A549 (cell line): ENCODE results near the gene ARHGAP27. TPM values are rescaled to one million over a fixed set of nuclear protein-coding genes. Genes with fewer than 3 reads are reported as not detected.
A peak's percentile ranks its signal among the peaks of the same experiment; 100 is the strongest.

Experiments
- ATAC-seq, 2 experiments: fragments of 200-7000 bp in 1 of 2; fragments of >200 bp in 1 of 2; cut with Nextera tagmentation in 1 of 2; cut with Tn5 transposase in 1 of 2; 3 replicates each; pipeline versions ENCODE4 v1.8.0 to v1.9.1; 2018 to 2020; ENCODE audit warnings: mild to moderate bottlenecking in 1 of 2, moderate library complexity in 1 of 2
- CTCF ChIA-PET: fragments of 300-600 bp; sonication (Branson Sonifier 250); formaldehyde crosslinking; extraction: SDS; loops from one replicate; lab custom pipeline; 2021; ENCODE audit warnings: antibody characterized with exemption, inconsistent platforms; lab: Yijun Ruan, JAX
- POLR2A ChIA-PET: fragments of 350-600 bp; formaldehyde crosslinking; extraction: SDS; loops from one replicate; lab custom pipeline; 2021; ENCODE audit warnings: antibody characterized with exemption, inconsistent platforms; lab: Yijun Ruan, JAX
- DNase-seq, 2 experiments: peaks; one replicate each; pipeline versions ENCODE4 v3.0.0 to v3.0.0-alpha.2; 2011 to 2016; ENCODE audit warnings: low read depth in 1 of 2, low spot score in 1 of 2
- FAIRE-seq: peaks from 2 replicates; lab custom pipeline; 2011; peaks lifted over from hg19 to GRCh38; lab: Jason Lieb, UNC
- H3K27ac ChIP-seq, 2 experiments: fragments of >200 bp; sonication (Bioruptor Twin); formaldehyde crosslinking; 3 replicates each; pipeline ENCODE4 v1.5.1; 2016 to 2017
- H3K4me1 ChIP-seq: fragments of >200 bp; sonication (Bioruptor Twin); formaldehyde crosslinking; 3 replicates; pipeline ENCODE4 v1.6.1; 2016
- H3K4me2 ChIP-seq: fragments of >200 bp; sonication (Bioruptor Twin); formaldehyde crosslinking; 3 replicates; pipeline ENCODE4 v1.6.1; 2016
- H3K4me3 ChIP-seq: fragments of >200 bp; sonication (Bioruptor Twin); formaldehyde crosslinking; 3 replicates; pipeline ENCODE4 v1.5.1; 2016
- H3K9me3 ChIP-seq: fragments of >200 bp; sonication (Bioruptor Twin); formaldehyde crosslinking; 3 replicates; pipeline ENCODE4 v1.6.1; 2016
- CBX8 ChIP-seq: fragments of 200-600 bp; sonication (generic); IDR thresholded peaks from 2 replicates; pipeline ENCODE4 v1.6.1; 2016
- CHD4 ChIP-seq: fragments of 200-600 bp; sonication (generic); IDR thresholded peaks from 2 replicates; pipeline ENCODE4 v1.6.1; 2016; ENCODE audit warnings: antibody characterized with exemption, mild to moderate bottlenecking, borderline replicate concordance
- EHMT2 ChIP-seq: fragments of 200-600 bp; sonication (generic); IDR thresholded peaks from 2 replicates; pipeline ENCODE4 v1.6.1; 2016; ENCODE audit warnings: antibody characterized with exemption, low read depth, mild to moderate bottlenecking, moderate library complexity
- FOXS1 ChIP-seq: fragments of 250-450 bp; sonication (Bioruptor Pico); IDR thresholded peaks from 2 replicates; pipeline ENCODE4 v1.5.0; 2020; ENCODE audit warnings: mild to moderate bottlenecking, moderate library complexity
- KDM1A ChIP-seq: fragments of 200-600 bp; sonication (generic); IDR thresholded peaks from 2 replicates; pipeline ENCODE4 v1.6.1; 2016; ENCODE audit warnings: low read depth, mild to moderate bottlenecking
- NFE2L2 ChIP-seq: fragments of 150-350 bp; conservative IDR thresholded peaks from 2 replicates; pipeline ENCODE4 v1.6.1; 2014; ENCODE audit warnings: low read length
- NR3C1 ChIP-seq: fragments of >200 bp; sonication (Bioruptor Twin); formaldehyde crosslinking; IDR thresholded peaks from 3 replicates; pipeline ENCODE4 v1.6.1; 2017
- PHF8 ChIP-seq: fragments of 200-600 bp; sonication (generic); IDR thresholded peaks from 2 replicates; pipeline ENCODE4 v1.6.1; 2016; ENCODE audit warnings: low read depth, mild to moderate bottlenecking, antibody characterized with exemption, moderate library complexity, borderline replicate concordance
- POLR2AphosphoS2 ChIP-seq: conservative IDR thresholded peaks from 2 replicates; pipeline ENCODE4 v1.6.1; 2012; ENCODE audit warnings: low read length, improper control_type of control experiment, inconsistent platforms
- RCOR1 ChIP-seq: fragments of 150-350 bp; IDR thresholded peaks from 2 replicates; pipeline ENCODE4 v1.6.1; 2014; ENCODE audit warnings: antibody characterized with exemption, low read length, low read depth
- REST ChIP-seq: fragments of 200-600 bp; sonication (generic); IDR thresholded peaks from 2 replicates; pipeline ENCODE4 v1.6.1; 2016; ENCODE audit warnings: antibody characterized with exemption, mild to moderate bottlenecking, moderate library complexity
- SMC3 ChIP-seq: fragments of >200 bp; sonication (Bioruptor Twin); formaldehyde crosslinking; IDR thresholded peaks from 3 replicates; pipeline ENCODE4 v1.6.1; 2018; ENCODE audit warnings: inconsistent platforms
- TFCP2L1 ChIP-seq: fragments of 250-450 bp; sonication (Bioruptor Pico); IDR thresholded peaks from 2 replicates; pipeline ENCODE4 v1.5.0; 2021; ENCODE audit warnings: mild to moderate bottlenecking
- ZC3H11A ChIP-seq: fragments of 450-650 bp; IDR thresholded peaks from 2 replicates; pipeline ENCODE4 v1.6.1; 2014; ENCODE audit warnings: antibody characterized with exemption, mild to moderate bottlenecking
- WGBS: methylation state at CpG from one replicate; pipeline ENCODE4 v1.1.6; 2017; ENCODE audit errors: missing lambda C conversion rate; 5-methylcytosine and 5-hydroxymethylcytosine counted together
- polyA plus RNA-seq, 4 experiments: library from polyadenylated mRNA; depleted of rRNA in 3 of 4; stranded (reverse); fragments of >200 nt; fragmentation: RNase III in 1 of 4; extraction: RNeasy Plus Mini Kit Qiagen cat#74134 plus additional on column Dnase treatment in 1 of 4; gene quantifications; 2 replicates in 3 of 4; 3 replicates in 1 of 4; pipeline ENCODE4 v1.2.3, GENCODE V29; 2011 to 2017
- TF ChIP-seq, protein P1 (sequence below): IDR thresholded peaks from 2 replicates; pipeline ENCODE4 v1.6.1; 2012
- TF ChIP-seq, protein P2 (sequence below): fragments of >200 bp; sonication (Bioruptor Twin); formaldehyde crosslinking; IDR thresholded peaks from 3 replicates; pipeline ENCODE4 v1.5.1; 2016
- TF ChIP-seq, protein P3 (sequence below): fragments of 250-450 bp; sonication (Bioruptor Pico); IDR thresholded peaks from 2 replicates; pipeline ENCODE4 v1.5.0; 2020; ENCODE audit warnings: low read depth, mild to moderate bottlenecking, moderate library complexity
- TF ChIP-seq, protein P4 (sequence below): fragments of 450-650 bp; IDR thresholded peaks from 2 replicates; pipeline ENCODE4 v1.6.1; 2014; ENCODE audit warnings: antibody characterized with exemption

ARHGAP27 gene
- polyA plus RNA-seq, 2 of the 4 experiments (the other 2 are of a cell fraction): 10.0 to 16.4 TPM

DNA sequence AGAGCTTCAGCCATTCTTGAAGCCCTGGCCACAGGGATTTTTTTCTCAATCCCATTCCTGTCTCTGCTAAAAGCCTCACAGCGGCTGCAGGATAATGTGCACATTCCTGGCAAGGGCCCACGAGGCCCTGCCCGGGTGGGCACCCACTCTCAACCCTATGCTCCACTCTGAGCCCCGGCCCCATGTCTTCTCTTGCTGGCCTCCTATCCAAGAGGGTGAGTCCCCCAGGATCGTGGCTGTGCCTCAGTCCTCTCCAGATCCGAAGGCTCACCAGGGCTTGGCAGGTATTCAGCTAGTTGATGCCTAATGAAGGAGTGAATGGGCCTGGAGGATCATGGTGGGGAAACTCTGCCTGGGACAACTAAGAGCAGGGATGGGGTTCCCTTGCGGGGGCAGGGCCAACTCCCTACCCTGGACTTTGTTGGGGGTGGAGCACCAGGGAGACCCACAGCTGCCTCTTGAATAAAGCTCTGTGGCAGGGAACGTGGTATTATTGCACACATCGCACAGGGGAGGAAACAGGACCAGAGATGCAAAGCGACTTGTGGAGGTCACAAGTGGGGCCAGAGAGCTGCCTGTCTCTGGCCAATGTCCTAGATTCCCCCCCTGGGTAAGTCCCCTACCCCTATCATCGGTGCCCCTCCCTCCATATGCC is 5.4 kb downstream of the ARHGAP27 start:
- ChIA-PET POLR2A (no interaction called here), CTCF (interaction anchor here (0.6 to 11.0 kb wide), 26 partner anchors 12 to 328 kb away, joined by 3 to 331 read pairs (median 6); partner anchors contain the start of genes ACBD4 and FMNL1)
- 59% methylated on average over 11 of the region's 11 CpGs for WGBS
- DNase-seq: no peak
- Histone ChIP-seq H3K4me3 (no peak overlapping the region), H3K9me3 (no peaks in the 10 kb centered on the region), H3K4me2 (no peak overlapping the region), H3K4me1 (peaks cover 32% of the 10 kb centered on the region), H3K27ac (peak overlapping the region in 1 of 2 experiments; percentile 10; a peak in 1 of 6 replicates)
- FAIRE-seq: no peak
- TF ChIP-seq RCOR1 (no peak), REST (no peak), CBX8 (no peak), FOXS1 (no peak), CHD4 (no peak), KDM1A (no peak), SMC3 (no peak), PHF8 (no peak), EHMT2 (no peak), NR3C1 (no peak), NFE2L2 (no peak), POLR2AphosphoS2 (no peak), ZC3H11A (no peak), TFCP2L1 (CRISPR knock-in tag) (no peak)
- TF ChIP-seq, protein P1, sequence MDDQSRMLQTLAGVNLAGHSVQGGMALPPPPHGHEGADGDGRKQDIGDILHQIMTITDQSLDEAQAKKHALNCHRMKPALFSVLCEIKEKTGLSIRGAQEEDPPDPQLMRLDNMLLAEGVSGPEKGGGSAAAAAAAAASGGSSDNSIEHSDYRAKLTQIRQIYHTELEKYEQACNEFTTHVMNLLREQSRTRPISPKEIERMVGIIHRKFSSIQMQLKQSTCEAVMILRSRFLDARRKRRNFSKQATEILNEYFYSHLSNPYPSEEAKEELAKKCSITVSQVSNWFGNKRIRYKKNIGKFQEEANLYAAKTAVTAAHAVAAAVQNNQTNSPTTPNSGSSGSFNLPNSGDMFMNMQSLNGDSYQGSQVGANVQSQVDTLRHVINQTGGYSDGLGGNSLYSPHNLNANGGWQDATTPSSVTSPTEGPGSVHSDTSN: no peak
- TF ChIP-seq, protein P2, sequence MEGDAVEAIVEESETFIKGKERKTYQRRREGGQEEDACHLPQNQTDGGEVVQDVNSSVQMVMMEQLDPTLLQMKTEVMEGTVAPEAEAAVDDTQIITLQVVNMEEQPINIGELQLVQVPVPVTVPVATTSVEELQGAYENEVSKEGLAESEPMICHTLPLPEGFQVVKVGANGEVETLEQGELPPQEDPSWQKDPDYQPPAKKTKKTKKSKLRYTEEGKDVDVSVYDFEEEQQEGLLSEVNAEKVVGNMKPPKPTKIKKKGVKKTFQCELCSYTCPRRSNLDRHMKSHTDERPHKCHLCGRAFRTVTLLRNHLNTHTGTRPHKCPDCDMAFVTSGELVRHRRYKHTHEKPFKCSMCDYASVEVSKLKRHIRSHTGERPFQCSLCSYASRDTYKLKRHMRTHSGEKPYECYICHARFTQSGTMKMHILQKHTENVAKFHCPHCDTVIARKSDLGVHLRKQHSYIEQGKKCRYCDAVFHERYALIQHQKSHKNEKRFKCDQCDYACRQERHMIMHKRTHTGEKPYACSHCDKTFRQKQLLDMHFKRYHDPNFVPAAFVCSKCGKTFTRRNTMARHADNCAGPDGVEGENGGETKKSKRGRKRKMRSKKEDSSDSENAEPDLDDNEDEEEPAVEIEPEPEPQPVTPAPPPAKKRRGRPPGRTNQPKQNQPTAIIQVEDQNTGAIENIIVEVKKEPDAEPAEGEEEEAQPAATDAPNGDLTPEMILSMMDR: no peak
- TF ChIP-seq, protein P3, sequence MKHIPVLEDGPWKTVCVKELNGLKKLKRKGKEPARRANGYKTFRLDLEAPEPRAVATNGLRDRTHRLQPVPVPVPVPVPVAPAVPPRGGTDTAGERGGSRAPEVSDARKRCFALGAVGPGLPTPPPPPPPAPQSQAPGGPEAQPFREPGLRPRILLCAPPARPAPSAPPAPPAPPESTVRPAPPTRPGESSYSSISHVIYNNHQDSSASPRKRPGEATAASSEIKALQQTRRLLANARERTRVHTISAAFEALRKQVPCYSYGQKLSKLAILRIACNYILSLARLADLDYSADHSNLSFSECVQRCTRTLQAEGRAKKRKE: no peak
- TF ChIP-seq, protein P4, sequence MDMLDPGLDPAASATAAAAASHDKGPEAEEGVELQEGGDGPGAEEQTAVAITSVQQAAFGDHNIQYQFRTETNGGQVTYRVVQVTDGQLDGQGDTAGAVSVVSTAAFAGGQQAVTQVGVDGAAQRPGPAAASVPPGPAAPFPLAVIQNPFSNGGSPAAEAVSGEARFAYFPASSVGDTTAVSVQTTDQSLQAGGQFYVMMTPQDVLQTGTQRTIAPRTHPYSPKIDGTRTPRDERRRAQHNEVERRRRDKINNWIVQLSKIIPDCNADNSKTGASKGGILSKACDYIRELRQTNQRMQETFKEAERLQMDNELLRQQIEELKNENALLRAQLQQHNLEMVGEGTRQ: no peak
- ATAC-seq: no peak
